ENCODE measurements around the gene METTL25B.

The METTL25B gene

DNA sequence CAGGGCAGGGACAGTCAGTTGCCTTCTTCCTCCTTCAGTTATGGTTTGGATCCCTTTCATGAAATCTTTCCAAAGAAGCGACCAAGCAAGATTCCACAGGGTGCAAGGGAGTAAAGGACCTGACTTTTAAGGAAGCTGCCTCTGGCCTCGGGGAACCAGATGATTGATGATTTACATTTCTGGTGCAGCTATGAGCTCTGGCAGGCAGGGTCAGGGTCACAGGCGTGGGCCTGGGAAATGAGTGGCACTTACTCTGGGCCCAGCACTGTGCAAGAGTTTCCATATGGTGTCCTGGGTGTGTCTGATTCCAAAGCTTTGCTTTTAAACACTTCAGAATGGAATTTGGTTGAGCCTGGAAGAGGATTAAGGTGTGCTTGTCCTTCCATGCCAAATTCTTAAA, 15.6 kb upstream of the METTL25B start:
- Histone ChIP-seq H3K4me2 (ENCODE audit: low read depth, low read length, poor library complexity, severe bottlenecking) (no peak overlapping the region), H3F3A (ENCODE audit: low read depth) (no peaks in the 10 kb centered on the region), H3K9me2 (replicated peaks; ENCODE audit: low read depth, low read length) (no peaks in the 10 kb centered on the region), H3K4me1 (ENCODE audit: insufficient read depth, low read length, poor library complexity, severe bottlenecking) (no peaks in the 10 kb centered on the region), H3K9ac (ENCODE audit: low read depth, low read length, poor library complexity, severe bottlenecking) (no peak overlapping the region), H3K36me3 (ENCODE audit: insufficient read depth, low read length) (no peaks in the 10 kb centered on the region), H4K20me1 (ENCODE audit: insufficient read depth, low read length, poor library complexity, severe bottlenecking) (no peaks in the 10 kb centered on the region), H3K27me3 (ENCODE audit: insufficient read depth, low read length, poor library complexity, severe bottlenecking) (no peaks in the 10 kb centered on the region), H3K9me3 (ENCODE audit: insufficient read depth, low read depth, low read length) (no peaks in the 10 kb centered on the region), H2AFZ (ENCODE audit: low read length) (no peak overlapping the region), H3K79me2 (ENCODE audit: insufficient read depth, low read length) (no peaks in the 10 kb centered on the region), H3K4me3 (ENCODE audit: low read length, poor library complexity, severe bottlenecking) (no peak overlapping the region)
- TF ChIP-seq EZH2phosphoT487 (IDR thresholded peaks at IDR 0.05; ENCODE audit: borderline replicate concordance): no peak
- TF ChIP-seq, protein P1, sequence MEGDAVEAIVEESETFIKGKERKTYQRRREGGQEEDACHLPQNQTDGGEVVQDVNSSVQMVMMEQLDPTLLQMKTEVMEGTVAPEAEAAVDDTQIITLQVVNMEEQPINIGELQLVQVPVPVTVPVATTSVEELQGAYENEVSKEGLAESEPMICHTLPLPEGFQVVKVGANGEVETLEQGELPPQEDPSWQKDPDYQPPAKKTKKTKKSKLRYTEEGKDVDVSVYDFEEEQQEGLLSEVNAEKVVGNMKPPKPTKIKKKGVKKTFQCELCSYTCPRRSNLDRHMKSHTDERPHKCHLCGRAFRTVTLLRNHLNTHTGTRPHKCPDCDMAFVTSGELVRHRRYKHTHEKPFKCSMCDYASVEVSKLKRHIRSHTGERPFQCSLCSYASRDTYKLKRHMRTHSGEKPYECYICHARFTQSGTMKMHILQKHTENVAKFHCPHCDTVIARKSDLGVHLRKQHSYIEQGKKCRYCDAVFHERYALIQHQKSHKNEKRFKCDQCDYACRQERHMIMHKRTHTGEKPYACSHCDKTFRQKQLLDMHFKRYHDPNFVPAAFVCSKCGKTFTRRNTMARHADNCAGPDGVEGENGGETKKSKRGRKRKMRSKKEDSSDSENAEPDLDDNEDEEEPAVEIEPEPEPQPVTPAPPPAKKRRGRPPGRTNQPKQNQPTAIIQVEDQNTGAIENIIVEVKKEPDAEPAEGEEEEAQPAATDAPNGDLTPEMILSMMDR (conservative IDR thresholded peaks at IDR 0.05; ENCODE audit: low read length): no peak

DNA sequence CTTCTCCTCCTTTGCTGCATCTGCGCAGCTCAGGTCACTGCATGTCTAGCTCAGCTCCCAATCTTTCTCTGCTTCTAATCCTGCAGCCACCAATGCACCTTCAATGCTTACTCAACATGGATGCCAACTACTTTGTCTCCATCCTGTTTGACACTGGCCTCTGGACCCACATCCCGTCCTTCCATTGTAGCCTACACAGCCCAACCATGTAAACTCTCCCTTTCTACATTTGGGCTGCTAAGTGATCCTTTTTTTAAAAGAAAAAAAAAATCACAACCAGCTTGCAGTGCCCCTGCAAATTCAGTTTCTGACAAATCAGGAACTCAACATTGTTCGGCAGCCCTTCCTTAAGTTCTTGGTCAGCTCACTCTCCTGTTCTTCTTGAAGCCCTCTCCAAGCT, 13.4 kb upstream of the METTL25B start:
- Histone ChIP-seq H4K20me1 (ENCODE audit: insufficient read depth, low read length, poor library complexity, severe bottlenecking) (no peaks in the 10 kb centered on the region), H3K79me2 (ENCODE audit: insufficient read depth, low read length) (no peaks in the 10 kb centered on the region), H2AFZ (ENCODE audit: low read length) (no peak overlapping the region), H3K27me3 (ENCODE audit: insufficient read depth, low read length, poor library complexity, severe bottlenecking) (no peaks in the 10 kb centered on the region), H3K4me3 (ENCODE audit: low read length, poor library complexity, severe bottlenecking) (no peak overlapping the region), H3K36me3 (ENCODE audit: insufficient read depth, low read length) (no peaks in the 10 kb centered on the region), H3K9me3 (ENCODE audit: insufficient read depth, low read depth, low read length) (no peaks in the 10 kb centered on the region), H3F3A (ENCODE audit: low read depth) (no peaks in the 10 kb centered on the region), H3K9me2 (replicated peaks; ENCODE audit: low read depth, low read length) (no peaks in the 10 kb centered on the region), H3K4me2 (ENCODE audit: low read depth, low read length, poor library complexity, severe bottlenecking) (no peak overlapping the region), H3K9ac (ENCODE audit: low read depth, low read length, poor library complexity, severe bottlenecking) (no peak overlapping the region), H3K4me1 (ENCODE audit: insufficient read depth, low read length, poor library complexity, severe bottlenecking) (no peaks in the 10 kb centered on the region)
- TF ChIP-seq, protein P1 (conservative IDR thresholded peaks at IDR 0.05; ENCODE audit: low read length): no peak
- no peak for TF ChIP-seq EZH2phosphoT487 (IDR thresholded peaks at IDR 0.05; ENCODE audit: borderline replicate concordance)

- Histone ChIP-seq H3K4me1 (ENCODE audit: insufficient read depth, low read length, poor library complexity, severe bottlenecking) (no peaks in the 10 kb centered on the region), H3K9me2 (replicated peaks; ENCODE audit: low read depth, low read length) (no peaks in the 10 kb centered on the region), H4K20me1 (ENCODE audit: insufficient read depth, low read length, poor library complexity, severe bottlenecking) (no peaks in the 10 kb centered on the region)
Measured at GRCh38 chr1:156717351-156717750, 10.9 kb upstream of the METTL25B start.

DNA sequence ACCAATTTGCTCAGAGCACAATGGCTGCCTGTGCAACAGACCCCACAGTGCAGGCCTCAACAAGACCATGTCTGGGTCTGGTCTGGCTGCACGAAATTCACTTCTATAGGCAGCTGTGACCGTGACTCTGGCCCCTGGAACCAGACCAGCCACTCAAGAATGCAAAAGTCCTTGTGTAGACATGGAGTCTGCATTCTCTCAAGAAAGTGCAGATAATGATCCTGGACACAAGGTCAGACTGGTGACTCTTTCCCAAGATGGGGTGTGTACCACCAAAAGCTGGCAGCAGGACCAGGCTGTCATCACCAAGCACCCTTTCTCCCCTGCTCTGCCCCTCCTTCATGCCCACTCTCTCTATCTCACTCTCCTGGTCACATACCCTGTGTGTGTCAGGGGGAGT, 7.1 kb upstream of the METTL25B start:
- no peak overlapping the region for H3K4me2 ChIP-seq (ENCODE audit: low read depth, low read length, poor library complexity, severe bottlenecking)
- no peak overlapping the region for H2AFZ ChIP-seq (ENCODE audit: low read length)
- TF ChIP-seq EZH2phosphoT487 (IDR thresholded peaks at IDR 0.05; ENCODE audit: borderline replicate concordance): no peak
- TF ChIP-seq, protein P1 (conservative IDR thresholded peaks at IDR 0.05; ENCODE audit: low read length): no peak
- H4K20me1 ChIP-seq (ENCODE audit: insufficient read depth, low read length, poor library complexity, severe bottlenecking): peaks cover 27% of the 10 kb centered on the region
- H3K9ac ChIP-seq (ENCODE audit: low read depth, low read length, poor library complexity, severe bottlenecking): no peak overlapping the region
- no peaks in the 10 kb centered on the region for H3K9me3 ChIP-seq (ENCODE audit: insufficient read depth, low read depth, low read length)
- peaks cover 39% of the 10 kb centered on the region for H3K79me2 ChIP-seq (ENCODE audit: insufficient read depth, low read length)
- no peaks in the 10 kb centered on the region for H3F3A ChIP-seq (ENCODE audit: low read depth)
- no peak overlapping the region for H3K4me3 ChIP-seq (ENCODE audit: low read length, poor library complexity, severe bottlenecking)
- H3K36me3 ChIP-seq (ENCODE audit: insufficient read depth, low read length): peaks cover 36% of the 10 kb centered on the region; the same call in 1 of the 2 replicates
- no peaks in the 10 kb centered on the region for H3K9me2 ChIP-seq (replicated peaks; ENCODE audit: low read depth, low read length)
- peaks cover 21% of the 10 kb centered on the region for H3K4me1 ChIP-seq (ENCODE audit: insufficient read depth, low read length, poor library complexity, severe bottlenecking)
- H3K27me3 ChIP-seq (ENCODE audit: insufficient read depth, low read length, poor library complexity, severe bottlenecking): no peaks in the 10 kb centered on the region

More at GRCh38 chr1:156717351-156717750, 10.9 kb upstream of the METTL25B start:
- Histone ChIP-seq H3K79me2 (ENCODE audit: insufficient read depth, low read length) (peaks cover 3% of the 10 kb centered on the region; the same call in 1 of the 2 replicates), H3K36me3 (ENCODE audit: insufficient read depth, low read length) (peaks cover 16% of the 10 kb centered on the region; the same call in 1 of the 2 replicates), H3F3A (ENCODE audit: low read depth) (no peaks in the 10 kb centered on the region), H2AFZ (ENCODE audit: low read length) (no peak overlapping the region), H3K4me2 (ENCODE audit: low read depth, low read length, poor library complexity, severe bottlenecking) (no peak overlapping the region), H3K9ac (ENCODE audit: low read depth, low read length, poor library complexity, severe bottlenecking) (no peak overlapping the region), H3K4me3 (ENCODE audit: low read length, poor library complexity, severe bottlenecking) (no peak overlapping the region), H3K27me3 (ENCODE audit: insufficient read depth, low read length, poor library complexity, severe bottlenecking) (no peaks in the 10 kb centered on the region), H3K9me3 (ENCODE audit: insufficient read depth, low read depth, low read length) (no peaks in the 10 kb centered on the region)
- TF ChIP-seq EZH2phosphoT487 (IDR thresholded peaks at IDR 0.05; ENCODE audit: borderline replicate concordance): no peak
